HepG2 (cell line): Measurements from ENCODE around the gene PRCP.
"Not testable (repeated sequence)": the region's sequence is repeated elsewhere in the genome, so short reads cannot be mapped to it uniquely, and the experiment has no call there.

ENCODE experiments used
- POLR2A ChIP-seq, 2 experiments: IDR thresholded peaks; 2 replicates each; pipeline ENCODE4 v1.6.1; 2011; ENCODE audit warnings: low read depth in 2 of 2, low read length in 2 of 2, mild to moderate bottlenecking in 1 of 2, moderate library complexity in 1 of 2; ENCODE audit not compliant: insufficient read depth in 1 of 2
- ZNF672 ChIP-seq: sonication (generic); formaldehyde crosslinking; IDR thresholded peaks from 2 replicates; pipeline ENCODE4 v1.8.1; 2022; ENCODE audit warnings: missing genetic modification reagents
- TF ChIP-seq, protein P1 (sequence below): sonication (generic); formaldehyde crosslinking; IDR thresholded peaks from 2 replicates; pipeline ENCODE4 v1.5.0; 2020; ENCODE audit warnings: mild to moderate bottlenecking, missing genetic modification reagents, moderate library complexity

DNA sequence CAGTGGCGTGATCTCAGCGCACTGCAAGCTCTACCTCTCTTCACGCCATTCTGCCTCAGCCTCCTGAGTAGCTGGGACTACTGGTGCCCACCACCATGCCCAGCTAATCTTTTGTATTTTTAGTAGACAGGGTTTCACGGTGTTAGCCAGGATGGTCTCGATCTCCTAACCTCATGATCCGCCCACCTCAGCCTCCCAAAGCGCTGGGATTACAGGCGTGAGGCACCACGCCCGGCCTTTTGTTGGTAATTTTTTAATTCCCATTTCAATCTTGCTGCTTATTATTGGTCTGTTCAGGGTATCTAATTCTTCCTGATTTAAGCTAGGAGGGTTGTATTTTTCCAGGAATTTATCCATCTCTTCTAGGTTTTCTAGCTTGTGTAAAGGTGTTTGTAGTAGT is 19.6 kb upstream of the PRCP start:
- not testable (repeated sequence) for TF ChIP-seq POLR2A (IDR thresholded peaks at IDR 0.05; ENCODE audit: insufficient read depth in 1 of 2, low read depth in 2 of 2, low read length in 2 of 2); ZNF672 (CRISPR knock-in tag)
- TF ChIP-seq, protein P1, sequence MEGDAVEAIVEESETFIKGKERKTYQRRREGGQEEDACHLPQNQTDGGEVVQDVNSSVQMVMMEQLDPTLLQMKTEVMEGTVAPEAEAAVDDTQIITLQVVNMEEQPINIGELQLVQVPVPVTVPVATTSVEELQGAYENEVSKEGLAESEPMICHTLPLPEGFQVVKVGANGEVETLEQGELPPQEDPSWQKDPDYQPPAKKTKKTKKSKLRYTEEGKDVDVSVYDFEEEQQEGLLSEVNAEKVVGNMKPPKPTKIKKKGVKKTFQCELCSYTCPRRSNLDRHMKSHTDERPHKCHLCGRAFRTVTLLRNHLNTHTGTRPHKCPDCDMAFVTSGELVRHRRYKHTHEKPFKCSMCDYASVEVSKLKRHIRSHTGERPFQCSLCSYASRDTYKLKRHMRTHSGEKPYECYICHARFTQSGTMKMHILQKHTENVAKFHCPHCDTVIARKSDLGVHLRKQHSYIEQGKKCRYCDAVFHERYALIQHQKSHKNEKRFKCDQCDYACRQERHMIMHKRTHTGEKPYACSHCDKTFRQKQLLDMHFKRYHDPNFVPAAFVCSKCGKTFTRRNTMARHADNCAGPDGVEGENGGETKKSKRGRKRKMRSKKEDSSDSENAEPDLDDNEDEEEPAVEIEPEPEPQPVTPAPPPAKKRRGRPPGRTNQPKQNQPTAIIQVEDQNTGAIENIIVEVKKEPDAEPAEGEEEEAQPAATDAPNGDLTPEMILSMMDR (CRISPR knock-in tag) = not testable (repeated sequence)
